Upper lobe of left lung (tissue), 6 donors: Measurements from ENCODE around the gene TNNC2. TPM values are rescaled to one million over a fixed set of nuclear protein-coding genes. Genes with fewer than 3 reads are reported as not detected.

Experiments used
- ATAC-seq, 2 donors: fragments of 200-7000 bp; cut with Tn5 transposase; one replicate each; pipeline ENCODE4 v1.9.1; 2022; ENCODE audit warnings: mild to moderate bottlenecking in 2 of 2, moderate library complexity in 2 of 2; ENCODE audit not compliant: low FRiP score in 2 of 2
- DNase-seq, 2 donors: peaks; one replicate each; pipeline ENCODE4 v3.0.0-alpha.2; 2019 to 2020
- H3K27ac ChIP-seq, 4 donors: fragments of 200-600 bp; sonication (generic); one replicate each; pipeline ENCODE4 v1.5.1; 2016 to 2019
- H3K27me3 ChIP-seq, 4 donors: fragments of 200-600 bp; sonication (generic); one replicate each; pipeline ENCODE4 v1.5.1; 2017 to 2019
- H3K36me3 ChIP-seq, 4 donors: fragments of 200-600 bp; sonication (generic); one replicate each; pipeline ENCODE4 v1.5.1; 2016 to 2019
- H3K4me1 ChIP-seq, 4 donors: fragments of 200-600 bp; sonication (generic); one replicate each; pipeline ENCODE4 v1.5.1; 2018 to 2019
- H3K4me3 ChIP-seq, 4 donors: fragments of 200-600 bp; sonication (generic); one replicate each; pipeline ENCODE4 v1.5.1; 2017 to 2019; ENCODE audit warnings: mild to moderate bottlenecking in 2 of 4, moderate library complexity in 1 of 4
- H3K9me3 ChIP-seq, 4 donors: fragments of 200-600 bp; sonication (generic); one replicate each; pipeline ENCODE4 v1.5.1; 2018 to 2019
- CTCF ChIP-seq, 6 experiments: fragments of 450-650 bp in 4 of 6; fragments of 200-600 bp in 2 of 6; sonication (generic) in 2 of 6; IDR thresholded peaks; one replicate each; pipeline ENCODE4 v1.5.1; 2016 to 2019; ENCODE audit warnings: antibody characterized with exemption in 6 of 6
- EP300 ChIP-seq, 4 donors: sonication (generic); formaldehyde crosslinking; IDR thresholded peaks; one replicate each; pipeline ENCODE4 v1.5.1; 2017; ENCODE audit warnings: antibody characterized with exemption in 4 of 4, control low read depth in 2 of 4
- POLR2A ChIP-seq, 4 donors: fragments of 450-650 bp; IDR thresholded peaks; one replicate each; pipeline ENCODE4 v1.5.1; 2016 to 2017; ENCODE audit warnings: antibody characterized with exemption in 4 of 4, mild to moderate bottlenecking in 2 of 4
- POLR2AphosphoS5 ChIP-seq, 2 donors: sonication (generic); formaldehyde crosslinking; IDR thresholded peaks; one replicate each; pipeline ENCODE4 v1.5.1; 2017; ENCODE audit warnings: antibody characterized with exemption in 2 of 2
- WGBS, 2 donors: methylation state at CpG; one replicate each; pipeline ENCODE4 v1.1.5; 2017 to 2018; 5-methylcytosine and 5-hydroxymethylcytosine counted together
- total RNA-seq, 6 donors: library from RNA; depleted of rRNA in 4 of 6; stranded (reverse); fragments of >200 nt in 4 of 6; gene quantifications; one replicate each; pipeline versions ENCODE4 v1.1.0 to v1.2.1, GENCODE V29; 2016 to 2021
- donor health status: DM: no; HTN: no; CAD: no; lungs with moderate emphysema.
- donor health status: DM: no; HTN: yes; CAD: no; lungs with severe emphysema.

Gene TNNC2
- total RNA-seq, 6 donors from 2014 or later = 0.37 to 1.1 (median 0.80) TPM; not detected in 3

- H3K4me3 ChIP-seq = no peak overlapping the region
- peak; percentile 5 to 43 for ATAC-seq
- H3K27ac ChIP-seq = peak overlapping the region in 2 of 4 donors; percentile 24 to 26
- peaks cover 0 to 6% (median under 1%) of the 10 kb centered on the region in 4 donors for H3K4me1 ChIP-seq
- no peaks in the 10 kb centered on the region for H3K27me3 ChIP-seq
- H3K36me3 ChIP-seq = peaks cover 19 to 81% (median 57%) of the 10 kb centered on the region in 4 donors
- no peak for DNase-seq
- no peaks in the 10 kb centered on the region for H3K9me3 ChIP-seq
- no peak for TF ChIP-seq POLR2A (IDR thresholded peaks at IDR 0.05)
- TF ChIP-seq CTCF (IDR thresholded peaks at IDR 0.05) = no peak
- TF ChIP-seq POLR2AphosphoS5 (IDR thresholded peaks at IDR 0.05) = no peak
- no peak for TF ChIP-seq EP300 (IDR thresholded peaks at IDR 0.05)
- 32 to 34% methylated on average over 5 of the region's 5 CpGs for WGBS, 2 donors
Observed at GRCh38 chr20:45842169-45842812, 15.2 kb upstream of the TNNC2 start.

GRCh38 chr20:45841407-45842129, 14.5 kb upstream of the TNNC2 start:
- 86 to 96% methylated on average over 7 to 10 of the region's 10 CpGs for WGBS, 2 donors
- ATAC-seq (no peak), DNase-seq (no peak)
- H3K4me1 ChIP-seq = peaks cover 0 to 6% (median 3%) of the 10 kb centered on the region in 4 donors
- peaks cover 16 to 74% (median 54%) of the 10 kb centered on the region in 4 donors for H3K36me3 ChIP-seq
- no peaks in the 10 kb centered on the region for H3K9me3 ChIP-seq
- no peak overlapping the region for H3K4me3 ChIP-seq
- TF ChIP-seq POLR2AphosphoS5 (IDR thresholded peaks at IDR 0.05) (no peak), CTCF (IDR thresholded peaks at IDR 0.05) (no peak), POLR2A (IDR thresholded peaks at IDR 0.05) (no peak), EP300 (IDR thresholded peaks at IDR 0.05) (no peak)
- H3K27me3 ChIP-seq = no peaks in the 10 kb centered on the region
- peak overlapping the region in 1 of 4 donors; percentile 26 for H3K27ac ChIP-seq

- DNase-seq (peak in 1 of 2 donors; percentile 70), ATAC-seq (peak in 1 of 2 donors; percentile 16)
- Histone ChIP-seq H3K36me3 (peaks cover 16 to 65% (median 49%) of the 10 kb centered on the region in 4 donors), H3K4me3 (no peak overlapping the region), H3K9me3 (no peaks in the 10 kb centered on the region), H3K4me1 (peaks cover 3 to 9% (median 7%) of the 10 kb centered on the region in 4 donors), H3K27ac (no peak overlapping the region), H3K27me3 (no peaks in the 10 kb centered on the region)
- TF ChIP-seq POLR2AphosphoS5 (IDR thresholded peaks at IDR 0.05) (no peak), CTCF (IDR thresholded peaks at IDR 0.05) (no peak)
- 94 to 97% methylated on average over 15 to 20 of the region's 25 CpGs for WGBS, 2 donors
Observed at GRCh38 chr20:45840700-45841198, 13.6 kb upstream of the TNNC2 start.

- DNase-seq (no peak), ATAC-seq (no peak)
- WGBS, 2 donors = 14 to 38% methylated on average over 1 of the region's 1 CpG
- H3K36me3 ChIP-seq = peaks cover 0 to 26% (median 17%) of the 10 kb centered on the region in 4 donors
- no peaks in the 10 kb centered on the region for H3K9me3 ChIP-seq
- no peaks in the 10 kb centered on the region for H3K27me3 ChIP-seq
- peak overlapping the region in 1 of 4 donors; percentile 8 for H3K27ac ChIP-seq
- no peak overlapping the region for H3K4me3 ChIP-seq
- peaks cover 30 to 40% (median 34%) of the 10 kb centered on the region in 4 donors for H3K4me1 ChIP-seq
- no peak for TF ChIP-seq CTCF (IDR thresholded peaks at IDR 0.05)
- TF ChIP-seq POLR2AphosphoS5 (IDR thresholded peaks at IDR 0.05) = no peak
- TF ChIP-seq POLR2A (IDR thresholded peaks at IDR 0.05) = no peak
- TF ChIP-seq EP300 (IDR thresholded peaks at IDR 0.05) = no peak
Observed at GRCh38 chr20:45836841-45837240, 9.7 kb upstream of the TNNC2 start.
